ENCODE results near the gene SYNE1.

DNA sequence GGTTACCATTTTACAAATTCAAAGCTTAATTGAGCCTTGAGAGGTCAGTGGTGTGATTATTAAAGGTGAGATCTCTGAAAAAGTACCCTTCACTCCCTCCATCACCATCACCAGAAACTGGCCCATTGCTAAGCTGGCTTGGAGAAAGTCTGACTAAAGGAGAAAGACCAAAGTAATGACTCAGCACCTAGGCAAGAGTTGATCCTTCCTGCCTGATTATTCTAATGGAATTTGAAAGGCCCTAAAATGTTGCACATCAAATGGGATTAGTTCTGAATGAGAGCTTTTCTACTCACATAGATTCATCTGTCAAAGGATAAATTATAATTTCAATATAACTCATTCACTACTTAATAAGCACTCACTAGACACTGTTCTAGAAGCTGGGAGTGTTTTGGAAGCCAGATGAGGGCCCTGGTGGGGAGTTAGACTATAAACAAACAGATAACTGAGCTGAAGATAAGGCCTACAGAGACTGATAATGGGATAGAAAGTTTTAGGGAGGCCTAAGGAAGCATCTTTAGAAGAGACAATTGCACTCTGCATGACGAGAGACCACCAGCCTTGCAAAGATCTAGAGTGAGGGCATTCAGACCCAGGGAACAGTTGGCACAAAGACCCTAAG is 366.7 kb downstream of the SYNE1 start:
- TF ChIP-seq EP300 (IDR thresholded peaks at IDR 0.05) = no peak
- TF ChIP-seq, protein P1, sequence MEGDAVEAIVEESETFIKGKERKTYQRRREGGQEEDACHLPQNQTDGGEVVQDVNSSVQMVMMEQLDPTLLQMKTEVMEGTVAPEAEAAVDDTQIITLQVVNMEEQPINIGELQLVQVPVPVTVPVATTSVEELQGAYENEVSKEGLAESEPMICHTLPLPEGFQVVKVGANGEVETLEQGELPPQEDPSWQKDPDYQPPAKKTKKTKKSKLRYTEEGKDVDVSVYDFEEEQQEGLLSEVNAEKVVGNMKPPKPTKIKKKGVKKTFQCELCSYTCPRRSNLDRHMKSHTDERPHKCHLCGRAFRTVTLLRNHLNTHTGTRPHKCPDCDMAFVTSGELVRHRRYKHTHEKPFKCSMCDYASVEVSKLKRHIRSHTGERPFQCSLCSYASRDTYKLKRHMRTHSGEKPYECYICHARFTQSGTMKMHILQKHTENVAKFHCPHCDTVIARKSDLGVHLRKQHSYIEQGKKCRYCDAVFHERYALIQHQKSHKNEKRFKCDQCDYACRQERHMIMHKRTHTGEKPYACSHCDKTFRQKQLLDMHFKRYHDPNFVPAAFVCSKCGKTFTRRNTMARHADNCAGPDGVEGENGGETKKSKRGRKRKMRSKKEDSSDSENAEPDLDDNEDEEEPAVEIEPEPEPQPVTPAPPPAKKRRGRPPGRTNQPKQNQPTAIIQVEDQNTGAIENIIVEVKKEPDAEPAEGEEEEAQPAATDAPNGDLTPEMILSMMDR (IDR thresholded peaks at IDR 0.05) = no peak
- no peak for TF ChIP-seq POLR2A (IDR thresholded peaks at IDR 0.05)

Measured in ovary (tissue), 3 donors.